HG03280 (cell line): ENCODE measurements around the gene SDK2.

Source experiments
- ATAC-seq: cut with Tn5 transposase; IDR thresholded peaks from one replicate; pipeline ENCODE4 v1.9.1; 2021; ENCODE audit warnings: mild to moderate bottlenecking, moderate library complexity; ENCODE audit not compliant: unreplicated experiment

SDK2 gene

GRCh38 chr17:73289549-73290254 lies 354.5 kb downstream of the SDK2 start:
- no peak for ATAC-seq

- ATAC-seq, result no peak
Observed at GRCh38 chr17:73288534-73289302, 355.5 kb downstream of the SDK2 start.

GRCh38 chr17:73286863-73287296 lies 357.4 kb downstream of the SDK2 start:
- ATAC-seq, result no peak

GRCh38 chr17:73285916-73286862 lies 358.1 kb downstream of the SDK2 start:
- ATAC-seq, result no peak

GRCh38 chr17:73285603-73285908 lies 358.7 kb downstream of the SDK2 start:
- no peak for ATAC-seq

- no peak for ATAC-seq
Observed at GRCh38 chr17:73284906-73285602, 359.2 kb downstream of the SDK2 start.
